HG02938 (cell line): Measurements from ENCODE around the gene SH3BP5.

Experiments
- ATAC-seq: cut with Tn5 transposase; IDR thresholded peaks from one replicate; pipeline ENCODE4 v1.9.1; 2021; ENCODE audit warnings: mild to moderate bottlenecking, moderate library complexity; ENCODE audit not compliant: unreplicated experiment

SH3BP5 gene

GRCh38 chr3:15211937-15212336 is 120.4 kb downstream of the SH3BP5 start:
- ATAC-seq: no peak

DNA sequence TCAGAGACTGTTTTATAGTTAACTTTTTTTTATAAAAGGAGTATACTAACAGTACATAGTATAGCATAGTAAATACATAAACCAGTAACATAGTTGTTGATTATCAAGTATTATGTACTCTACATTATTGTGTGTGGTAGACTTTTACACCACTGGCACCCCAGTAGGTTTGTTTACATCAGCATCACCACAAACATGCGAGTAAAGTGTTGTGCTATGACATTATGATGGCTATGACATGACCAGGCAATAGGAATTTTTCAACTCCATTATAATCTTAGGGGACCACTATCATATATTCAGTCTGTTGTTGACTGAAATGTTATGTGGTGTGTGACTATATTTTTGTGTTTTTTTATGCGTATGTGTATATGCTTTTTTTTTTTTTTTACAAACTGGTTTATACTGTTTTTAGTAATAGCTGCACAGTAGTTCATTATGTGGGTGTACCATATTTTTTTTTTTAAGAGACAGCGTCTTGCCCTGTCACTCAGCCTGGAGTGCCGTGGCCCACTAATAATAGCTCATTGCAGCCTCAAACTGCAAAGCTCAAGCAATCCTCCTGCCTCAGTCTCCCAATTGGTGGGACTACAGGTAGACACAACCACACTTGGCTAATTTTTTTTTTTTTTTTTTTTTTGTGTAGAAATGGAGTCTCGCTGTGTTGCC is 124.4 kb downstream of the SH3BP5 start:
- ATAC-seq: no peak

- peak; percentile 9 for ATAC-seq
These were observed 125.5 kb downstream of the SH3BP5 start for GRCh38 chr3:15206662-15207576.

DNA sequence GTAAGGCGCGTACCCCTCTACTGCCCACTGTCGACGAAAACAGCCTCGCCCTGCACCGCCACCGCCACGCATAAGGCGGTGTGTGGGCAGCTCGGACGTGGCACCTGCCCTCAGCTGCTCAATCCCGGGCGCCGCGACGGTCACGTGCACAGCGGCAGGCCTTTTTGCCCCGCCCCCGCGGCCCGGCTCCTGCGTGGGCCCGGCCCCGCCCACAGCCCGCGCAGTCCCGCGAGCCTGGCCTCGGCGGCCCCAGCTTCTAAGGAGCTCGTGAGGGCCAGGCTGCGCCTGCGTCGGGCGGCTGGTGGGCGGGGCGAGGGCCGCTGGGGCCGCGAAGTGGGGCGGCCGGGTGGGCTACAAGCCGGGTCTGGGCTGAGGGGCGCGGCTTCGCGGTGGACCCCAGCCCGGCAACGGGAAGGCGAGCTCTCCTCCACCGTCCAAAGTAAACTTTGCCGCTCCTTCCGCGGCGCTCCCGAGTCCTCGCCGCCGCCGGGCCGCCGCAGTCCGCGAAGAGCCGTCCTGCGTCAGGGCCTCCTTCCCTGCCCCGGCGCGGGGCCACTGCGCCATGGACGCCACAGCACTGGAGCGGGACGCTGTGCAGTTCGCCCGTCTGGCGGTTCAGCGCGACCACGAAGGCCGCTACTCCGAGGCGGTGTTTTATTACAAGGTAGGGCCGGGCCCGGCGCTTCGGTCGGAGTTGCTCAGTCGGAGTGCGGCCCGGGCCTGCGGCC is 126.3 kb downstream of the SH3BP5 start, which contains the start of gene CAPN7:
TSS of gene CAPN7 (plus strand) at position 313 of the 728 bp plus-strand sequence. CDS start at position 563, 250 bp downstream.
- peak; percentile 76 for ATAC-seq

DNA sequence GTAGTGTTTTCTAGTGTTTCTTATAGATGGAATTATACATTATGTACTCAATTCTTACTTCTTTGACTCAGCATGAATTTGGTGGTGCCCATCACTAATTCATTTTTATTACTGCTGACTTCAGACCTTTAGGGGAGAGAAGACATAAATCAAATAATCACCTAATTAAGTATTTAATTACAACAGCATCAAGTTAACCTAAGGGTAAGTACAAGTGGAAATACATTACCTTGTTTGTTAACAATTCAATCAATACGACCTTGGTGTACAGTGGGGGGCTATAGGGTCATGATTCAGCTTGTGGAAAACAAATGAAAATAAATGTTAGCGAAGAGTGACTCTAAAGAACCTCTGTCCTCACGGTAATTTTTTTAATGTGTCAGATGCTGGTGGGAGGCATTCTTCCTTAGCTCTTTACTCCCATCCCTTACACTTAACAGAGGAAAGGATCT is 126.9 kb downstream of the SH3BP5 start:
- ATAC-seq: no peak
